GM06990 (cell line): ENCODE data around the gene CBR1.
A peak's percentile ranks its signal among the peaks of the same experiment; 100 is the strongest.

ENCODE experiments used
- DNase-seq: peaks from one replicate; pipeline ENCODE4 v3.0.0-alpha.2; 2011; ENCODE audit not compliant: insufficient read length; ENCODE audit errors: extremely low read depth
- H3K27me3 ChIP-seq: replicated peaks from 2 replicates; pipeline ENCODE4 v1.6.0; 2011; ENCODE audit warnings: low read length; ENCODE audit not compliant: control insufficient read depth, insufficient read depth
- H3K36me3 ChIP-seq: 2 replicates; pipeline ENCODE4 v1.5.1; 2011; ENCODE audit warnings: low read length; ENCODE audit not compliant: control insufficient read depth, insufficient read depth
- H3K4me3 ChIP-seq: replicated peaks from 2 replicates; pipeline ENCODE4 v1.5.1; 2011; ENCODE audit warnings: low read depth, mild to moderate bottlenecking, control low read depth, low read length
- CTCF ChIP-seq: IDR thresholded peaks from 2 replicates; pipeline ENCODE4 v1.5.1; 2011; ENCODE audit warnings: low read length, control low read depth, mild to moderate bottlenecking, inconsistent platforms; ENCODE audit not compliant: insufficient read depth, poor library complexity, severe bottlenecking

The CBR1 gene

GRCh38 chr21:36053715-36054062 lies 16.1 kb upstream of the CBR1 start:
- no peak overlapping the region for H3K4me3 ChIP-seq
- H3K36me3 ChIP-seq, result peaks cover 26% of the 10 kb centered on the region
- no peak for DNase-seq
- H3K27me3 ChIP-seq, result no peaks in the 10 kb centered on the region
- TF ChIP-seq CTCF, result no peak

- Histone ChIP-seq H3K36me3 (peaks cover 26% of the 10 kb centered on the region), H3K4me3 (no peak overlapping the region), H3K27me3 (no peaks in the 10 kb centered on the region)
- no peak for TF ChIP-seq CTCF
- DNase-seq, result no peak
These were observed 14.3 kb upstream of the CBR1 start for GRCh38 chr21:36055551-36055950.

- peaks cover 12% of the 10 kb centered on the region for H3K36me3 ChIP-seq
- DNase-seq, result no peak
- no peak for TF ChIP-seq CTCF
- H3K4me3 ChIP-seq, result peak overlapping the region; percentile 99
- H3K27me3 ChIP-seq, result no peaks in the 10 kb centered on the region
These were observed 10.0 kb upstream of the CBR1 start for GRCh38 chr21:36059823-36060158.

- H3K4me3 ChIP-seq, result peak within 1 kb of the TSS; percentile 99
- TF ChIP-seq CTCF, result no peak
- peaks cover 10% of the 10 kb centered on the region for H3K36me3 ChIP-seq
- H3K27me3 ChIP-seq, result no peaks in the 10 kb centered on the region
- peak; percentile 96 for DNase-seq
These were observed 9.5 kb upstream of the CBR1 start, which contains the start of gene SETD4 for GRCh38 chr21:36060159-36060921. SETD4 (minus strand) TSS chr21:36060526; CDS start chr21:36058888, 1,638 bp downstream.

- Histone ChIP-seq H3K36me3 (peaks cover 7% of the 10 kb centered on the region), H3K27me3 (no peaks in the 10 kb centered on the region), H3K4me3 (no peak overlapping the region)
- TF ChIP-seq CTCF, result no peak
- DNase-seq, result no peak
These were observed 8.4 kb upstream of the CBR1 start for GRCh38 chr21:36061445-36061844.

GRCh38 chr21:36063375-36064084 lies 6.3 kb upstream of the CBR1 start:
- Histone ChIP-seq H3K27me3 (no peaks in the 10 kb centered on the region), H3K4me3 (no peak overlapping the region), H3K36me3 (no peaks in the 10 kb centered on the region)
- no peak for DNase-seq
- TF ChIP-seq CTCF, result no peak
